Measurements from ENCODE around the gene CKAP2L. TPM values are rescaled to one million over a fixed set of nuclear protein-coding genes. Genes with fewer than 3 reads are reported as not detected.

CKAP2L gene
- total and polyA plus RNA-seq, 9 of the 15 experiments (the other 6 are each of a cell fraction or from before 2014, with no cell fraction given), result 10.4 to 21.9 (median 14.2) TPM

GRCh38 chr2:112794131-112794733, 29.8 kb upstream of the CKAP2L start (continued):
- no peak for TF ChIP-seq TRIM25 (IDR thresholded peaks at IDR 0.05; ENCODE audit: borderline replicate concordance)
- peak; percentile 90 for TF ChIP-seq MAFG (tag; conservative IDR thresholded peaks at IDR 0.05)
- peak; percentile 94 for TF ChIP-seq C11orf30 (IDR thresholded peaks at IDR 0.05; ENCODE audit: low read depth)
- TF ChIP-seq ZNF318 (IDR thresholded peaks at IDR 0.05; ENCODE audit: borderline replicate concordance in 1 of 2, low read depth in 1 of 2), result peak in 1 of 2 experiments; percentile 98; a peak in 2 of 4 replicates
- TF ChIP-seq GTF2E2 (tag; IDR thresholded peaks at IDR 0.05), result no peak
- TF ChIP-seq STAT5A (IDR thresholded peaks at IDR 0.05; ENCODE audit: borderline replicate concordance, low read length), result peak; percentile 25; the same call in 1 of the 2 replicates
- peak; percentile 49 for TF ChIP-seq TCF3 (CRISPR knock-in tag; IDR thresholded peaks at IDR 0.05)
- TF ChIP-seq RAD51 (IDR thresholded peaks at IDR 0.05; ENCODE audit: borderline replicate concordance, low read depth), result peak; percentile 97
- no peak for TF ChIP-seq ESRRA (IDR thresholded peaks at IDR 0.05; ENCODE audit: borderline replicate concordance, low read depth)
- TF ChIP-seq IRF9 (tag; IDR thresholded peaks at IDR 0.05), result peak; percentile 99
- no peak for TF ChIP-seq ZHX1 (conservative IDR thresholded peaks at IDR 0.05; ENCODE audit: low read length)
- TF ChIP-seq FOXJ2 (tag; IDR thresholded peaks at IDR 0.05), result peak; percentile 92
- peak; percentile 89 for TF ChIP-seq CREB1 (IDR thresholded peaks at IDR 0.05)
- peak; percentile 86 for TF ChIP-seq CREB1 (CRISPR knock-in tag; IDR thresholded peaks at IDR 0.05)
